ENCODE data around the gene MND1.
"Not testable (repeated sequence)": the region's sequence is repeated elsewhere in the genome, so short reads cannot be mapped to it uniquely, and the experiment has no call there.

Gene MND1

DNA sequence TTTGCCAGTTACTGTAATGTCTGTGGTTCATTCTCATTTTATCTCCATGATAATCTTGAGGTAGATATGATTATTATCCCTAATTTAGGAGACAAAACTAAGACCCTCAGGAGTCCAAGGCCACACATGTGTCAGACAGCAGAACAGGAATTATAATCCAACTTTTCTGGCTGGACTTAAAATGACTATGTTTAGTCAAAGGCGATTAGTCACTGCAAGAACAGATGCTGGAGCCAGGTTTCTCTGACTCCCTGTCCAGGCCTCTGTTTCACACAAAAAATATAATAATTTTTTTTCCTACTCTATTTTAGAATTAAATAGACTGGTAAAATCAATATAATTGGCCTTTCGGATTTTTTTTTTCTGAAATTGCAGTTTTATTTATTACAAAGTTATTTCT is 64.9 kb downstream of the MND1 start:
- no peak for DNase-seq (ENCODE audit: low read depth)
- TF ChIP-seq, protein P1, sequence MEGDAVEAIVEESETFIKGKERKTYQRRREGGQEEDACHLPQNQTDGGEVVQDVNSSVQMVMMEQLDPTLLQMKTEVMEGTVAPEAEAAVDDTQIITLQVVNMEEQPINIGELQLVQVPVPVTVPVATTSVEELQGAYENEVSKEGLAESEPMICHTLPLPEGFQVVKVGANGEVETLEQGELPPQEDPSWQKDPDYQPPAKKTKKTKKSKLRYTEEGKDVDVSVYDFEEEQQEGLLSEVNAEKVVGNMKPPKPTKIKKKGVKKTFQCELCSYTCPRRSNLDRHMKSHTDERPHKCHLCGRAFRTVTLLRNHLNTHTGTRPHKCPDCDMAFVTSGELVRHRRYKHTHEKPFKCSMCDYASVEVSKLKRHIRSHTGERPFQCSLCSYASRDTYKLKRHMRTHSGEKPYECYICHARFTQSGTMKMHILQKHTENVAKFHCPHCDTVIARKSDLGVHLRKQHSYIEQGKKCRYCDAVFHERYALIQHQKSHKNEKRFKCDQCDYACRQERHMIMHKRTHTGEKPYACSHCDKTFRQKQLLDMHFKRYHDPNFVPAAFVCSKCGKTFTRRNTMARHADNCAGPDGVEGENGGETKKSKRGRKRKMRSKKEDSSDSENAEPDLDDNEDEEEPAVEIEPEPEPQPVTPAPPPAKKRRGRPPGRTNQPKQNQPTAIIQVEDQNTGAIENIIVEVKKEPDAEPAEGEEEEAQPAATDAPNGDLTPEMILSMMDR (IDR thresholded peaks at IDR 0.05; ENCODE audit: insufficient read depth, low read depth, low read length, missing control alignments) = no peak
- no peak overlapping the region for H3K4me3 ChIP-seq (ENCODE audit: low read depth, low read length)

DNA sequence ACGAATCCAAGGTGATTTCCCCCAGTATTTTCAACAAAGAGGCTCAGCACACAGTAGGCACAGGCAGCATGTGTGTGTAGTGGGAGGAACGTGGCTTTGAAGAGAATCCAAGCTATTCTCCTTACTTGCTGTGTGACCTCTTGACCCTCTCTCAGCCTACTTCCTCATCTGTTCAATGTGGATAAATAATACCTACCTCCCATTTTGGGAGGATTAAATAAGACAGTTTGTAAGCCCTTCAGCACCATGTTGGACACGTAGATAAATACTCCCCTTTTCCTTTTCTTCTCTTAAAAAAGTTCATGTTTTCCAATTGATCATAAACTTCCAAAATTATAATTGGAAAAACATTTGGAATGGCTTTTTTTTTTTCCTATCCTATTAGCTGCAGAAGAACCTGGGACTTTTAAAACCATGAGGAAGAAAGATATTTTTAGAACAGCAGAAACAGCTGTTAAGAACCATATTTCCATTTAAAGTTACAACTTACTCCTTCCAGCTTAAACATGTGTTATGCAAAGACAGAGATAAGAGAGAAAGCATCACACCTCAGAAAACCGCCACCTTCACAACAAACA is 65.5 kb downstream of the MND1 start:
- no peak overlapping the region for H3K4me3 ChIP-seq (ENCODE audit: low read depth, low read length)
- TF ChIP-seq, protein P1 (IDR thresholded peaks at IDR 0.05; ENCODE audit: insufficient read depth, low read depth, low read length, missing control alignments) = no peak
- DNase-seq (ENCODE audit: low read depth) = no peak

DNA sequence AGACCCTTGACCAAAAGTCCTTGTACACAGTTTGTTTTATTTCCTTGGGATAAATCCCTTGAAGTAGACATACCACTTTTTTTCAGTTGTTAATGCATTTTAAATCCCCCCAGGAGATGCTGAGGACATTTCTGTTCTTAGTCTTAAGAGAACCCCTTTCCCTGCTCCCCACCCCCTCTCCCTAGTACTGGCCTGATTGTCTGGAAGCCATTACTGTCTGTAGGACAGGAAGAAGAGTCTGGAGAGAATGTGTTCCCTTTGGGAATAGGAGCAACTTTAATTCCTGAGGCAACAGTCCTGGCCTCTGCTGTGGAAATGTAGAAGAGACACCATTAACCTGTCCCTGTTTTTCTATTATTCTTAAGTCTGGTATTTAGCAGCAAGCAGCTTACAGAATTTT is 69.4 kb downstream of the MND1 start:
- no peak for DNase-seq (ENCODE audit: low read depth)
- no peak overlapping the region for H3K4me3 ChIP-seq (ENCODE audit: low read depth, low read length)
- TF ChIP-seq, protein P1 (IDR thresholded peaks at IDR 0.05; ENCODE audit: insufficient read depth, low read depth, low read length, missing control alignments) = no peak

DNA sequence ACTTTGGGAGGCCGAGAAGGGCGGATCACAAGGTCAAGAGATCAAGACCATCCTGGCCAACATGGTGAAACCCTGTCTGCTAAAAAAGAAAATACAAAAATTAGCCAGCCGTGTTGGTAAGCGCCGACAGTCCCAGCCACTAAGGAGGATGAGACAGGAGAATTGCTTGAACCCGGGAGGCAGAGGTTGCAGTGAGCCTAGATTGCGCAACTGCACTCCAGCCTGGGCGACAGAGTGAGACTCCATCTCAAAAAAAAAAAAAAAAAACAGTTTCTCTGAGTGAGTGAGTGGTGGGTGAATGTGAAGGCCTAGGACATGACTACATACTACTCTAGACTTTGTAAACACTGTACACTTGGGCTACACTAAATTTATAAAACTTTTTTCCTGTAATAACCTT is 72.0 kb downstream of the MND1 start:
- not testable (repeated sequence) for H3K4me3 ChIP-seq (ENCODE audit: low read depth, low read length)

DNA sequence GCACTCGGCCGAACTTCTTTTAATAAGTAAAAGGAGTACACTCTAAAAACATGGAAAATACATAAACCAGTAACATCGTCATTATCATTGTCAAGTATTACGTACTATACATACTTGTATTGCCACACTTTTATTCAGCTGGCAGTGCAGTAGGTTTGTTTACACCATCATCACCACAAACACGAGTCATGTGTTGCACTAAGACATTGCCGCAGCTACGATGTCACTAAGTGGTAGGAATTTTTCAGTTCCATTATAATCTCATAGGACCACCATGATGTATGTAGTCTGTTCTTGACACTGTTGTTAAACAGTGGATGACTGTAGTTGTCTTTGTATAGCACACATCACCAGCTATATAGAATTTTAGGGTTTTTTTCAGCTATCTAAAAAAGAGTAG is 73.6 kb downstream of the MND1 start:
- TF ChIP-seq, protein P1 (IDR thresholded peaks at IDR 0.05; ENCODE audit: insufficient read depth, low read depth, low read length, missing control alignments) = no peak
- H3K4me3 ChIP-seq (ENCODE audit: low read depth, low read length) = no peak overlapping the region
- no peak for DNase-seq (ENCODE audit: low read depth)

More for the DNA sequence above, 72.0 kb downstream of the MND1 start:
- DNase-seq (ENCODE audit: low read depth) = not testable (repeated sequence)

DNA sequence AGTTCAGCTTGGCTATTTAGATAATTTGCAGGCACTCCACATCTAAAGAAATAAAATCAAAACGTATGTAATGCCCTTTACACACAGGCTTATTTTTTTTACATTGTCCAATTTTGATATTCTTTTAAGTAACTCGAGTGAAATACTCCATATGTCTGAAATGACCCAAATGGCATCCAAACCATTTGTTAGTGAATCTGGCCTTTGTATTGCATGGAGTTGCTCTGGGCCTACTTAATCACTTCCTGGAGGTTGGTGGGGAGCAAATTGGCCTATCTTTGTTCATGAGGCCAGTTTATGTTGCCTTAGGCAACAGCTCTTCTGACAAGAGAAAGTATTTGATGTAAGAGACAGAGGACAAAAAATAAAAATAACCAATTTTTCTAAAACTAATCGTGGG is 74.1 kb downstream of the MND1 start:
- H3K4me3 ChIP-seq (ENCODE audit: low read depth, low read length) = no peak overlapping the region
- TF ChIP-seq, protein P1 (IDR thresholded peaks at IDR 0.05; ENCODE audit: insufficient read depth, low read depth, low read length, missing control alignments) = no peak
- DNase-seq (ENCODE audit: low read depth) = no peak

DNA sequence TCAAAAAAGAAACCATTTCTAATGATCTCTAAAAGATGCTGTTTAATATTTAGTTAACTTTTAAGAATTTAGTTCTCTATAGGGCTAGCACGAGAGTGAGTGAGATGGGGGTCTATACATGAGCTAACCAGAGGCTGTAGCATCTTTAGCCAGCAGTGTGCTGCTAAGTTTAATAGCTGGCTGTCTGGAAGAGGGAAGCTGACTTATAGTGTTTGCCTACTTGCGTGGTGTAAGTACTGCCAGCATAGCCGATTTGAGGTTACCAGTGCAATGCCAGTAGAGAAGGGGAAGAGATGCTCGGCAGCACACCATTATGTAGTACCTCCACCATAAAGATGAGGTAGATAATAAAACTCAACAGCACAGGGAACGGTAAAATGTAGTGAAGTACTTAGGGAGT is 74.5 kb downstream of the MND1 start:
- TF ChIP-seq, protein P1 (IDR thresholded peaks at IDR 0.05; ENCODE audit: insufficient read depth, low read depth, low read length, missing control alignments) = no peak
- no peak overlapping the region for H3K4me3 ChIP-seq (ENCODE audit: low read depth, low read length)
- DNase-seq (ENCODE audit: low read depth) = no peak

Data from GM12865 (cell line).